CD4-positive, alpha-beta T cell treated with Interleukin-2 at 100 ng/mL for 4 hours (primary cell): ENCODE results near the gene HCRTR1.
"Not testable (repeated sequence)": the region's sequence is repeated elsewhere in the genome, so short reads cannot be mapped to it uniquely, and the experiment has no call there.

Source experiments
- DNase-seq: peaks from one replicate; pipeline ENCODE4 v3.0.0-alpha.2; 2020; ENCODE audit warnings: low spot score

The HCRTR1 gene

GRCh38 chr1:31581821-31582810 lies 35.4 kb upstream of the HCRTR1 start:
- DNase-seq: no peak

GRCh38 chr1:31583082-31583994 lies 34.2 kb upstream of the HCRTR1 start:
- DNase-seq: no peak

GRCh38 chr1:31583995-31584868 lies 33.3 kb upstream of the HCRTR1 start:
- no peak for DNase-seq

- DNase-seq: no peak
Measured at GRCh38 chr1:31584869-31585735, 32.4 kb upstream of the HCRTR1 start.

- no peak for DNase-seq
Measured at GRCh38 chr1:31585736-31586365, 31.6 kb upstream of the HCRTR1 start.

GRCh38 chr1:31586376-31587327 lies 30.8 kb upstream of the HCRTR1 start:
- DNase-seq: no peak

- not testable (repeated sequence) for DNase-seq
Measured at GRCh38 chr1:31587328-31587699, 30.2 kb upstream of the HCRTR1 start.

- peak; percentile 31 for DNase-seq
Measured at GRCh38 chr1:31587720-31588423, 29.6 kb upstream of the HCRTR1 start.

- DNase-seq: no peak
Measured at GRCh38 chr1:31588751-31589515, 28.6 kb upstream of the HCRTR1 start.

GRCh38 chr1:31591425-31592093 lies 25.9 kb upstream of the HCRTR1 start:
- no peak for DNase-seq

GRCh38 chr1:31592132-31592531 lies 25.4 kb upstream of the HCRTR1 start:
- DNase-seq: no peak

GRCh38 chr1:31593136-31593665 lies 24.3 kb upstream of the HCRTR1 start:
- no peak for DNase-seq

- peak; percentile 57 for DNase-seq
Measured at GRCh38 chr1:31593770-31594632, 23.5 kb upstream of the HCRTR1 start.

- DNase-seq: no peak
Measured at GRCh38 chr1:31595836-31596736, 21.4 kb upstream of the HCRTR1 start.

- DNase-seq: no peak
Measured at GRCh38 chr1:31596737-31597097, 20.8 kb upstream of the HCRTR1 start.
